Parietal lobe (tissue), 2 donors: Measurements from ENCODE around the gene MYO1B. TPM values are rescaled to one million over a fixed set of nuclear protein-coding genes. Genes with fewer than 3 reads are reported as not detected.

Source experiments
- small RNA-seq: library from RNA; depleted of rRNA; stranded (forward); fragments of <200 nt; gene quantifications from one replicate; pipeline ENCODE3, GENCODE V24; 2014; ENCODE audit warnings: low replicate concordance
- total RNA-seq: library from RNA; depleted of rRNA; stranded (reverse); fragments of >200 nt; gene quantifications from one replicate; pipeline ENCODE4 v1.2.3, GENCODE V29; 2014

Gene MYO1B
- total RNA-seq, result 75.4 TPM

DNA sequence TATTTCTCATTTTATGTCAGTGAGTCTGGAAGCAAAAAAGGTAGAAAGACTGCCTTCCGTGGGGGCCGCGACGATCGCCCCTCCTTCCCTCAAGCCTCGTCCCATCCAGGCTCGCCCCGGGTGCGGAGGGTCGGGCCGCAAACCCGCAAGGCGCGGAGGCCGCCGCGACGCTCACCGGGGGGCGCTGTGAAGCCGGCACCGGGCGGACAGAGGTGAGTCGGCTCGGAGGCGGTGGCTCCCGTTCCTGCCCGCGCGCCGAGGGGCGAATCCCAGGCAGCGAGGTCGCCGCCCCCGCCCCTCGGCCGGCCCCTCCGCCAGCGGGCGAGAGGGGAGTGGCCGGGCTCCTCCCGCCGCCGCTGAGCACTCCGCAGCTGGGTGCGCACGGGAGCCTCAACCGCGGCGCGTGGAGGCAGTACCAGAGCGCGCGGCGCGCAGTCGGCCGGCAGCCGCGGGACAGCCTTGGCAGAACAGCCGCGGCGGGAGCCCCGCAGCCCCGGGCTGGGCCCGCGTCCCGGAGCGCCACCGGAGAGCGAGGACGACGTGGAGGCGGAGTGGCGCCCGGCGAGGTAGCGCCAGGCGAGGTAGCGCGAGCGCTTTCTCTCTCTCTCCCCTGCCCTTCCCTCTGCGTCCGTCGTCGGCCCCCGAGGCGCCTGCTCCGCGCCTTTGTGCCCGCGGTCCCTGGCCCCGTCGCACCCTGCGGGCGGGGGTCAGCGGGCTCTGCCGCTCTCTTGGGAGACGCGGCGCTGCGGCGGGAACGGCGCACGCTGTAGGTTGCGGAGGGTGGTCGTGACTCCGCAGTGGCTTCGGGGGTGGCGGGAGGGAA lies at the start of gene MYO1B:
TSS of gene MYO1B (plus strand) at position 359 of the 823 bp plus-strand sequence. CDS start 31,492 bp downstream, outside the sequence.

Small RNAs within 50 kb of the gene (small RNA-seq; reads per million reads assigned to genes)
- gene RNU6-1045P, result not detected

Other genes with a start within 250 kb of the MYO1B start
- 21.0 TPM for gene STAT1, start 231.2 kb upstream of the MYO1B start, total RNA-seq
- 6.3 TPM for gene STAT4, start 94.4 kb upstream of the MYO1B start, total RNA-seq